ENCODE measurements around the gene OR5AL1. TPM values are rescaled to one million over a fixed set of nuclear protein-coding genes. Genes with fewer than 3 reads are reported as not detected.
"Not testable (repeated sequence)": the region's sequence is repeated elsewhere in the genome, so short reads cannot be mapped to it uniquely, and the experiment has no call there.

OR5AL1 gene
- not detected for total RNA-seq

- Histone ChIP-seq H3K36me3 (no peaks in the 10 kb centered on the region), H3K4me1 (no peaks in the 10 kb centered on the region), H3K27ac (no peak within 1 kb of the TSS), H3K9me3 (no peaks in the 10 kb centered on the region), H3K4me3 (no peak within 1 kb of the TSS), H3K27me3 (no peaks in the 10 kb centered on the region)
- TF ChIP-seq POLR2A (IDR thresholded peaks at IDR 0.05) (no peak), EP300 (IDR thresholded peaks at IDR 0.05) (no peak), POLR2AphosphoS5 (IDR thresholded peaks at IDR 0.05) (no peak), CTCF (IDR thresholded peaks at IDR 0.05) (no peak)
- 70 to 89% methylated on average over 1 of the region's 1 CpG for WGBS, 2 donors (ENCODE audit: low coverage in 1 of 2)
- no peak for ATAC-seq
These were observed at the start of gene OR5AL1 for GRCh38 chr11:56412396-56412795. OR5AL1 (plus strand) TSS chr11:56412696.

DNA sequence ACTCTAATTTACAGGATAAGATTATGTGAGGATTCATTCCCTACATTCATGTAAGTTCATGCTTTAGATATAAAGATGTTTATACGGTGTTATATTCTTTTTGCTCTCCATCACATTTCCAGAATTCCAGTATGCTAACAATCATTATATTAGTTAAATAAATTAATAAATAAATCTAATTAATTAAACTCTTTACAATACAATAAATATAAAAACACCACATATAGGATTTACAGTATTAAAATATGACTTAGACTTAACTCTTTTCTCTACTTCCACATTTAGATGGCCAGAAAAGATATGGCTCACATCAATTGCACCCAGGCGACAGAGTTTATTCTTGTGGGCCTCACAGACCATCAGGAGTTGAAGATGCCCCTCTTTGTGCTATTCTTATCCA lies 37.2 kb upstream of the OR5AL1 start, which contains the start of gene OR8U1:
OR8U1 (plus strand) TSS at position 301 of the 400 bp plus-strand sequence; CDS start at position 301, 0 bp downstream.
- no peaks in the 10 kb centered on the region for H3K4me1 ChIP-seq
- no peaks in the 10 kb centered on the region for H3K27me3 ChIP-seq
- H3K27ac ChIP-seq = no peak within 1 kb of the TSS
- no peak within 1 kb of the TSS for H3K4me3 ChIP-seq
- TF ChIP-seq EP300 (IDR thresholded peaks at IDR 0.05) (no peak), POLR2A (IDR thresholded peaks at IDR 0.05) (no peak), CTCF (IDR thresholded peaks at IDR 0.05) (no peak), POLR2AphosphoS5 (IDR thresholded peaks at IDR 0.05) (no peak)
- ATAC-seq = no peak
- H3K36me3 ChIP-seq = no peaks in the 10 kb centered on the region
- WGBS, 2 donors (ENCODE audit: low coverage in 1 of 2) = 63 to 69% methylated on average over 2 of the region's 2 CpGs
- H3K9me3 ChIP-seq = no peaks in the 10 kb centered on the region

GRCh38 chr11:56380120-56380519 lies 32.4 kb upstream of the OR5AL1 start:
- 60 to 65% methylated on average over 2 of the region's 2 CpGs for WGBS, 2 donors (ENCODE audit: low coverage in 1 of 2)
- H3K9me3 ChIP-seq = no peaks in the 10 kb centered on the region

GRCh38 chr11:56394381-56394780 lies 18.1 kb upstream of the OR5AL1 start:
- no peaks in the 10 kb centered on the region for H3K9me3 ChIP-seq
- H3K4me1 ChIP-seq = no peaks in the 10 kb centered on the region
- 67 to 90% methylated on average over 1 to 3 of the region's 3 CpGs for WGBS, 2 donors (ENCODE audit: low coverage in 1 of 2)
- no peak overlapping the region for H3K4me3 ChIP-seq
- H3K27ac ChIP-seq = no peak overlapping the region
- no peaks in the 10 kb centered on the region for H3K36me3 ChIP-seq
- no peaks in the 10 kb centered on the region for H3K27me3 ChIP-seq
- no peak for ATAC-seq
- no peak for TF ChIP-seq POLR2A (IDR thresholded peaks at IDR 0.05)
- no peak for TF ChIP-seq EP300 (IDR thresholded peaks at IDR 0.05)
- no peak for TF ChIP-seq POLR2AphosphoS5 (IDR thresholded peaks at IDR 0.05)
- TF ChIP-seq CTCF (IDR thresholded peaks at IDR 0.05) = no peak

More at GRCh38 chr11:56380120-56380519, 32.4 kb upstream of the OR5AL1 start:
- Histone ChIP-seq H3K36me3 (no peaks in the 10 kb centered on the region), H3K4me3 (no peak overlapping the region), H3K27ac (no peak overlapping the region), H3K4me1 (no peaks in the 10 kb centered on the region), H3K27me3 (no peaks in the 10 kb centered on the region)
- no peak for ATAC-seq
- TF ChIP-seq POLR2AphosphoS5 (IDR thresholded peaks at IDR 0.05) = no peak
- no peak for TF ChIP-seq CTCF (IDR thresholded peaks at IDR 0.05)
- TF ChIP-seq POLR2A (IDR thresholded peaks at IDR 0.05) = no peak
- no peak for TF ChIP-seq EP300 (IDR thresholded peaks at IDR 0.05)

GRCh38 chr11:56396047-56396446 lies 16.4 kb upstream of the OR5AL1 start:
- TF ChIP-seq EP300 (IDR thresholded peaks at IDR 0.05) (no peak), CTCF (IDR thresholded peaks at IDR 0.05) (no peak), POLR2AphosphoS5 (IDR thresholded peaks at IDR 0.05) (no peak), POLR2A (IDR thresholded peaks at IDR 0.05) (no peak)

DNA sequence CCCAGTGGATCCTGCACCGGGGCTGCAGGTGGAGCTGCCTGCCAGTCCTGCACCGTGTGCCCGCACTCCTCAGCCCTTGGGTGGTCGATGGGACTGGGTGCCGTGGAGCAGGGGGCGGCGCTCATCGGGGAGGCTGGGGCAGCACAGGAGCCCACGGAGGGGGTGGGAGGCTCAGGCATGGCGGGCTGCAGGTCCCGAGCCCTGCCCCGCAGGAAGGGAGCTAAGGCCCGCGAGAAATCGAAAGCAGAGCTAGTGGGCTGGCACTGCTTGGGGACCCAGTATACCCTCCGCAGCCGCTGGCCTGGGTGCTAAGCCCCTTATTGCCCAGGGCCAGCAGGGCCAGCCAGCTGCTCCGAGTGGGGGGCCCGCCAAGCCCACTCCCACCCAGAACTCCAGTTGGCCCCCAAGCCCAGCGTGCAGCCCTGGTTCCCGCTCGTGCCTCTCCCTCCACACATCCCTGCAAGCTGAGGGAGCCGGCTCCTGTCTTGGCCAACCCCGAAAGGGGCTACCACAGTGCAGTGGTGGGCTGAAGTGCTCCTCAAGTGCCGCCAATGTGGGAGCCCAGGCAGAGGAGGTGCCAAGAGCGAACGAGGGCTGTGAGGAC lies 10.5 kb upstream of the OR5AL1 start:
- H3K4me3 ChIP-seq, H3K27ac ChIP-seq, ATAC-seq, H3K36me3 ChIP-seq, H3K4me1 ChIP-seq, H3K27me3 ChIP-seq, H3K9me3 ChIP-seq: not testable (repeated sequence)
- WGBS, 2 donors (ENCODE audit: low coverage in 1 of 2) = no CpG with 5 or more reads among the region's 27 CpGs

More at GRCh38 chr11:56396047-56396446, 16.4 kb upstream of the OR5AL1 start:
- H3K4me3 ChIP-seq = no peak overlapping the region
- no peaks in the 10 kb centered on the region for H3K36me3 ChIP-seq
- no peaks in the 10 kb centered on the region for H3K4me1 ChIP-seq
- H3K27me3 ChIP-seq = no peaks in the 10 kb centered on the region
- H3K27ac ChIP-seq = no peak overlapping the region
- no peaks in the 10 kb centered on the region for H3K9me3 ChIP-seq
- no peak for ATAC-seq
- WGBS, 2 donors (ENCODE audit: low coverage in 1 of 2) = 46 to 49% methylated on average over 3 of the region's 3 CpGs

Data from gastroesophageal sphincter (tissue), 4 donors.